ENCODE results near the gene SLC39A6. TPM values are rescaled to one million over a fixed set of nuclear protein-coding genes. Genes with fewer than 3 reads are reported as not detected.
"Not testable (repeated sequence)": the region's sequence is repeated elsewhere in the genome, so short reads cannot be mapped to it uniquely, and the experiment has no call there.

SLC39A6 gene
- total RNA-seq, 1 experiment from 2014 or later, result 47.6 TPM

- DNase-seq (ENCODE audit: low read depth, low spot score) (no peak), ATAC-seq (no peak)
- no peaks in the 10 kb centered on the region for H3K9me3 ChIP-seq (ENCODE audit: control insufficient read depth, insufficient read depth, low read depth, low read length)
- BruUV-seq (replicated peaks), result no TSS peak
- H3K36me3 ChIP-seq (ENCODE audit: control insufficient read depth, insufficient read depth, low read length), result peaks cover 5% of the 10 kb centered on the region; the same call in 1 of the 2 replicates
- in situ Hi-C loops (cut with HindIII; ENCODE audit: low pct_unique_long_range_greater_than_20kb, low sequenced_read_pairs) (no loop called here), intact Hi-C loops (cut with micrococcal nuclease; ENCODE audit: unreplicated experiment) (no loop called here)
- no peaks in the 10 kb centered on the region for H3K27me3 ChIP-seq (ENCODE audit: control insufficient read depth, insufficient read depth, low read length)
- no peak for TF ChIP-seq SIN3A (IDR thresholded peaks at IDR 0.05; ENCODE audit: borderline replicate concordance, insufficient read depth, low read depth, low read length)
- TF ChIP-seq REST (IDR thresholded peaks at IDR 0.05; ENCODE audit: insufficient read depth in 1 of 2, low read depth in 2 of 2, low read length in 1 of 2), result no peak
- no peak for TF ChIP-seq POLR2AphosphoS5 (IDR thresholded peaks at IDR 0.05; ENCODE audit: low read depth, low read length)
- TF ChIP-seq TCF7L2 (IDR thresholded peaks at IDR 0.05; ENCODE audit: low read depth, low read length), result no peak
- TF ChIP-seq CTCF (IDR thresholded peaks at IDR 0.05), result no peak
- no peaks in the 10 kb centered on the region; the same call in 1 of the 2 replicates for H3K4me1 ChIP-seq (ENCODE audit: control insufficient read depth, insufficient read depth, low read length)
- peak overlapping the region; percentile 87 for H3K27ac ChIP-seq (ENCODE audit: low read length)
- H3K4me3 ChIP-seq (ENCODE audit: low read depth in 2 of 2, low read length in 2 of 2), result peak overlapping the region; percentile 92 to 95
- CTCF ChIA-PET, result no interaction called here
- POLR2A ChIA-PET, result no interaction called here
Observed at GRCh38 chr18:36066686-36067054, 62.5 kb downstream of the SLC39A6 start.

GRCh38 chr18:36066001-36066400 is 63.1 kb downstream of the SLC39A6 start:
- peaks cover 5% of the 10 kb centered on the region; the same call in 1 of the 2 replicates for H3K36me3 ChIP-seq (ENCODE audit: control insufficient read depth, insufficient read depth, low read length)
- no peak for TF ChIP-seq TCF7L2 (IDR thresholded peaks at IDR 0.05; ENCODE audit: low read depth, low read length)
- TF ChIP-seq REST (IDR thresholded peaks at IDR 0.05; ENCODE audit: insufficient read depth in 1 of 2, low read depth in 2 of 2, low read length in 1 of 2), result no peak
- TF ChIP-seq SIN3A (IDR thresholded peaks at IDR 0.05; ENCODE audit: borderline replicate concordance, insufficient read depth, low read depth, low read length), result no peak
- no peak for TF ChIP-seq POLR2AphosphoS5 (IDR thresholded peaks at IDR 0.05; ENCODE audit: low read depth, low read length)
- no peak for TF ChIP-seq CTCF (IDR thresholded peaks at IDR 0.05)
- intact Hi-C loops (cut with micrococcal nuclease; ENCODE audit: unreplicated experiment) (no loop called here), in situ Hi-C loops (cut with HindIII; ENCODE audit: low pct_unique_long_range_greater_than_20kb, low sequenced_read_pairs) (no loop called here)
- peak overlapping the region; percentile 92 to 95; a peak in 3 of 4 replicates for H3K4me3 ChIP-seq (ENCODE audit: low read depth in 2 of 2, low read length in 2 of 2)
- DNase-seq (ENCODE audit: low read depth, low spot score) (no peak), ATAC-seq (no peak)
- no TSS peak for BruUV-seq (replicated peaks)
- no peaks in the 10 kb centered on the region; the same call in 1 of the 2 replicates for H3K4me1 ChIP-seq (ENCODE audit: control insufficient read depth, insufficient read depth, low read length)
- ChIA-PET POLR2A (no interaction called here), CTCF (no interaction called here)
- H3K9me3 ChIP-seq (ENCODE audit: control insufficient read depth, insufficient read depth, low read depth, low read length), result no peaks in the 10 kb centered on the region
- peak overlapping the region; percentile 87; the same call in 1 of the 2 replicates for H3K27ac ChIP-seq (ENCODE audit: low read length)
- H3K27me3 ChIP-seq (ENCODE audit: control insufficient read depth, insufficient read depth, low read length), result no peaks in the 10 kb centered on the region

- ATAC-seq; in situ Hi-C loops (cut with HindIII; ENCODE audit: low pct_unique_long_range_greater_than_20kb, low sequenced_read_pairs): not testable (repeated sequence)
Observed at GRCh38 chr18:36064809-36065079, 64.4 kb downstream of the SLC39A6 start.

More at GRCh38 chr18:36064809-36065079, 64.4 kb downstream of the SLC39A6 start:
- DNase-seq (ENCODE audit: low read depth, low spot score); H3K9me3 ChIP-seq (ENCODE audit: control insufficient read depth, insufficient read depth, low read depth, low read length); H3K36me3 ChIP-seq (ENCODE audit: control insufficient read depth, insufficient read depth, low read length); H3K4me3 ChIP-seq (ENCODE audit: low read depth in 2 of 2, low read length in 2 of 2); BruUV-seq (replicated peaks); H3K27ac ChIP-seq (ENCODE audit: low read length); POLR2A ChIA-PET; CTCF ChIA-PET; H3K27me3 ChIP-seq (ENCODE audit: control insufficient read depth, insufficient read depth, low read length); H3K4me1 ChIP-seq (ENCODE audit: control insufficient read depth, insufficient read depth, low read length); intact Hi-C loops (cut with micrococcal nuclease; ENCODE audit: unreplicated experiment): not testable (repeated sequence)

All from Panc1 (cell line).